Measurements from ENCODE around the gene TCF7L1. TPM values are rescaled to one million over a fixed set of nuclear protein-coding genes. Genes with fewer than 3 reads are reported as not detected.

TCF7L1 gene
- total RNA-seq, 1 experiment from 2014 or later: 3.0 TPM

- intact Hi-C loops (cut with micrococcal nuclease; ENCODE audit: unreplicated experiment): no loop called here
- Mint-ChIP-seq H3K4me1 (ENCODE audit: low read depth, unreplicated experiment) (no peaks in the 10 kb centered on the region), H3K4me3 (ENCODE audit: low read depth, unreplicated experiment) (no peak overlapping the region), H3K27me3 (ENCODE audit: unreplicated experiment) (no peaks in the 10 kb centered on the region), H3K9me3 (ENCODE audit: low read depth, unreplicated experiment) (no peaks in the 10 kb centered on the region), H3K36me3 (ENCODE audit: insufficient read depth, unreplicated experiment) (no peaks in the 10 kb centered on the region), H3K27ac (ENCODE audit: unreplicated experiment) (no peak overlapping the region)
- BruUV-seq (replicated peaks): no TSS peak
- no peak for DNase-seq
- no peak for TF ChIP-seq CTCF (IDR thresholded peaks at IDR 0.05; ENCODE audit: unreplicated experiment)
- CTCF ChIA-PET: no interaction called here
Measured at GRCh38 chr2:85089585-85089984, 43.6 kb upstream of the TCF7L1 start.

- TF ChIP-seq CTCF (IDR thresholded peaks at IDR 0.05; ENCODE audit: unreplicated experiment): no peak
- no peaks in the 10 kb centered on the region for H3K36me3 Mint-ChIP-seq (ENCODE audit: insufficient read depth, unreplicated experiment)
- CTCF ChIA-PET: no interaction called here
- no peak overlapping the region for H3K27ac Mint-ChIP-seq (ENCODE audit: unreplicated experiment)
- H3K9me3 Mint-ChIP-seq (ENCODE audit: low read depth, unreplicated experiment): no peaks in the 10 kb centered on the region
- no peaks in the 10 kb centered on the region for H3K27me3 Mint-ChIP-seq (ENCODE audit: unreplicated experiment)
- intact Hi-C loops (cut with micrococcal nuclease; ENCODE audit: unreplicated experiment): no loop called here
- DNase-seq: no peak
- no peaks in the 10 kb centered on the region for H3K4me1 Mint-ChIP-seq (ENCODE audit: low read depth, unreplicated experiment)
- BruUV-seq (replicated peaks): no TSS peak
- H3K4me3 Mint-ChIP-seq (ENCODE audit: low read depth, unreplicated experiment): no peak overlapping the region
Measured at GRCh38 chr2:85091838-85092237, 41.4 kb upstream of the TCF7L1 start.

- intact Hi-C loops (cut with micrococcal nuclease; ENCODE audit: unreplicated experiment): no loop called here
- no peak overlapping the region for H3K27ac Mint-ChIP-seq (ENCODE audit: unreplicated experiment)
- H3K27me3 Mint-ChIP-seq (ENCODE audit: unreplicated experiment): no peaks in the 10 kb centered on the region
- no peak for TF ChIP-seq CTCF (IDR thresholded peaks at IDR 0.05; ENCODE audit: unreplicated experiment)
- CTCF ChIA-PET: interaction anchor here (0.6 kb wide), 1 partner anchor 166 kb away, joined by 6 read pairs; no protein-coding TSS in a partner anchor
- H3K4me1 Mint-ChIP-seq (ENCODE audit: low read depth, unreplicated experiment): no peaks in the 10 kb centered on the region
- H3K36me3 Mint-ChIP-seq (ENCODE audit: insufficient read depth, unreplicated experiment): no peaks in the 10 kb centered on the region
- no peak for DNase-seq
- no peaks in the 10 kb centered on the region for H3K9me3 Mint-ChIP-seq (ENCODE audit: low read depth, unreplicated experiment)
- no peak overlapping the region for H3K4me3 Mint-ChIP-seq (ENCODE audit: low read depth, unreplicated experiment)
- BruUV-seq (replicated peaks): no TSS peak
Measured at GRCh38 chr2:85095094-85095493, 38.1 kb upstream of the TCF7L1 start.

GRCh38 chr2:85096616-85097015 is 36.6 kb upstream of the TCF7L1 start:
- BruUV-seq (replicated peaks): no TSS peak
- Mint-ChIP-seq H3K36me3 (ENCODE audit: insufficient read depth, unreplicated experiment) (no peaks in the 10 kb centered on the region), H3K4me1 (ENCODE audit: low read depth, unreplicated experiment) (no peaks in the 10 kb centered on the region), H3K4me3 (ENCODE audit: low read depth, unreplicated experiment) (no peak overlapping the region), H3K27me3 (ENCODE audit: unreplicated experiment) (no peaks in the 10 kb centered on the region), H3K9me3 (ENCODE audit: low read depth, unreplicated experiment) (no peaks in the 10 kb centered on the region), H3K27ac (ENCODE audit: unreplicated experiment) (no peak overlapping the region)
- no peak for TF ChIP-seq CTCF (IDR thresholded peaks at IDR 0.05; ENCODE audit: unreplicated experiment)
- CTCF ChIA-PET: no interaction called here
- intact Hi-C loops (cut with micrococcal nuclease; ENCODE audit: unreplicated experiment): no loop called here
- no peak for DNase-seq

Data from Calu3 (cell line).